GM19452 (cell line): ENCODE results near the gene GDF11.

ENCODE experiments used
- ATAC-seq: cut with Tn5 transposase; IDR thresholded peaks from one replicate; pipeline ENCODE4 v1.9.1; 2021; ENCODE audit not compliant: unreplicated experiment

GDF11 gene

GRCh38 chr12:55706568-55707218 lies 36.2 kb upstream of the GDF11 start:
- no peak for ATAC-seq

GRCh38 chr12:55707219-55707671 lies 35.7 kb upstream of the GDF11 start:
- no peak for ATAC-seq

- peak; percentile 48 for ATAC-seq
Measured at GRCh38 chr12:55707841-55708694, 34.9 kb upstream of the GDF11 start, which contains the start of gene ITGA7. TSS of gene ITGA7 (minus strand) at chr12:55707904. CDS start at chr12:55707682, 222 bp downstream.

DNA sequence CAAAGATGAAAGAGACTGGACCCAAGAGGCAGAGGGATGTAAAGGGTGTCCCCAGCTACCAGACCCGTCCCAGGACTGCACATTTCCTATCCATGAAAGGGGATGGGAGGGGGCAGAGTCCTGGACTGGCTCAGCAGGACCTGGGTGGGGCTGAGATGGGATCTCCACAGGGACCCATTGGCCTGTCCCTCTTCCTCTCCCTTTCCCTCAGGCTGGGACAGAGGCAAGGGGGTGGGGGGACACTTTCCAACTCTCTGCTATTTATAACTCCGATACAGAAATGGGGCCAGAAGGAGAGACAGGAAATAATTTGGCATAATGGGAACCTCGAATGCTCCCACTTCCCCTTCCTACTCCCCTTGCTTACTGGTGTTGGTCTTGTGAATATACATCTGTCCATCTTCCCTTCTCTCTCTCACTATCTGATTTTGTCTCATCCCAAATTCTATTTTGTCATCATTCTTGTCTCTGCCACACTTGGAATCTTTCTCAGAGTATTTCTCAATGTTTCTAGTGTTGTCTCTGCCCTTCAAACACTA lies 34.2 kb upstream of the GDF11 start:
- ATAC-seq = no peak

- ATAC-seq = no peak
Measured at GRCh38 chr12:55711786-55712553, 31.0 kb upstream of the GDF11 start.

- no peak for ATAC-seq
Measured at GRCh38 chr12:55712700-55713415, 30.1 kb upstream of the GDF11 start.

GRCh38 chr12:55713721-55714120 lies 29.2 kb upstream of the GDF11 start:
- no peak for ATAC-seq

DNA sequence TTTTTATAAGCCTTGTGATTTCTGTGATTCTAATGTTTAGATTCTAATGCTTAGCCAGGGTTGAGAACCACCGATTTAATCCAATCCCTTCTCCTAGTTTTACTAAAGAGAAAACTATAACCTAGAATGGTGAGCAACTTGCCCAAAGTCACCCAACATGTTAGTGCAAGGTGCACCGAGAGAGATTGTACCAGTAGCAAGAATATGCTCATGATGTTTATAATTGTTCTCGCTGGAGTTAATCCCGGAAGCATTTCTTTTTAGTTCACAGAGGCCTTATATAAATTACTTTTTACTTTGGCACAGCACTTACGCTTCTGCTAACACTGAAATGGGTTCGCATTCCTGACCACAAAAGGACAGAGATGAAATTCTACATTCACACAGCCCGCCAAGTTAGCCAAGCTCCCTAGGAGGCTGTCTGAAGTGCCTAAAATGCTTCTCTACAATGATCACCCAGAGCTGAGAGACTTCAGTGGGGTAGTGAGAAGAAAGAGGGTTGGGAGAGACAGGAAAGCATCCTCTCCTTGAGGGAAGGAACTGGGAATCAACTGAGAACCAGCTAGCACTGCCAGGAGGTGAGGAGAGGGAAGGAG lies 27.7 kb upstream of the GDF11 start:
- ATAC-seq = no peak

DNA sequence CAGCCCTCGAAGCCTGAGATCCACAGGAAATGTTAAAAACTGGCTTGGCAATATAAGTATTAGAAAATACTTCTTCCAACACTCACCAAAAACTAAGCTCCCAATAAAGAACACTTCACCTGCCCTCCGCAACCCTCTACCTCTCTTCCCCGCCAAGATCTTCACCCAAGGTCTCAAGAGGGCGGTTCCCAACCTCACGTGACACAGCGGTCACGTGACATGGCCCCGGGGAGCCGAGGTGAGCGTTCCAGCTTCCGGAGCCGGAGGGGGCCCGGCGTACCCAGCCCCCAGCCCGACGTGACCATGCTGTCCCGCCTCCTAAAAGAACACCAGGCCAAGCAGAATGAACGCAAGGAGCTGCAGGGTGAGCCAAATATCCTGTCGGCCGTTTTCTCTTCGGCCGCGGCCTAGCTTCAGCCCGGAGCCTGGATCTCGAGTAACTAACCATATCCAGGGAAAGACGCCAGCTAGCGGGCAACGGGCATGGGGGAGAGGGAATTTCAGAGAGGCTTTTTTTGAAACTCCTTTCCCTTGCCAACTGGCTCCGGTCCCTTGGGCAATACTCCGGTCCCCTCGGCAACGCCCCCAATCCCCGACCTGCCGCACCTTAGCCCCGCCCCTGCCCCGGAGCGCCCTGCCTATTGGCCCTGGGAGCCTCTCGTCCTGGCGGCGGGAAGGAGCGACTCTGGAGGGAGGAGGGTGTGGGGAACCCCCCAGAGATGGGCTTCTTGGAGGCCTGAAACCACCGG lies 26.9 kb upstream of the GDF11 start, which contains the start of gene BLOC1S1:
BLOC1S1 (plus strand) TSS at position 214 of the 749 bp plus-strand sequence; CDS start at position 220, 6 bp downstream.
- peak; percentile 81 for ATAC-seq

- no peak for ATAC-seq
Measured at GRCh38 chr12:55716582-55716957, 26.4 kb upstream of the GDF11 start.

- no peak for ATAC-seq
Measured at GRCh38 chr12:55717011-55718007, 25.6 kb upstream of the GDF11 start.

DNA sequence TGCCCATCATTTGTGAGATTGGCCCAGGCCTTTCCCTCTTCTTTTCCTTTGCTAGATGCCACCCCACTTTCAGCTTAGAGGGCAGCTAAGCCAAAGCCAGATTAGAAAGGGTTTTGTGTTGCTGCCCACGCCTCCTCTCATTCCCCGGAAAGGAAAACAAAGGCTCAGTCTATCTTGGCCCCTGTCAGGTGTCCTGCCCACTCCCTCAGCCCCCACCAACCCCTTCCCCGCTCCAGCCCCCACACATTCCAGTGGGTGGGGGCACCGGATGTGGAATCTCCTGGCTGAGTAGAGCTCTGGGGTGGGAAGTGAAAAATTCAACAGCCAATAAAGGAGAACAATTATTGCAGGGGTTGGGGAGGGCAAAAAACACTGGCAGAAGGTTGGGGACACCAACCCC lies 24.9 kb upstream of the GDF11 start:
- no peak for ATAC-seq

GRCh38 chr12:55718624-55719275 lies 24.2 kb upstream of the GDF11 start:
- no peak for ATAC-seq

DNA sequence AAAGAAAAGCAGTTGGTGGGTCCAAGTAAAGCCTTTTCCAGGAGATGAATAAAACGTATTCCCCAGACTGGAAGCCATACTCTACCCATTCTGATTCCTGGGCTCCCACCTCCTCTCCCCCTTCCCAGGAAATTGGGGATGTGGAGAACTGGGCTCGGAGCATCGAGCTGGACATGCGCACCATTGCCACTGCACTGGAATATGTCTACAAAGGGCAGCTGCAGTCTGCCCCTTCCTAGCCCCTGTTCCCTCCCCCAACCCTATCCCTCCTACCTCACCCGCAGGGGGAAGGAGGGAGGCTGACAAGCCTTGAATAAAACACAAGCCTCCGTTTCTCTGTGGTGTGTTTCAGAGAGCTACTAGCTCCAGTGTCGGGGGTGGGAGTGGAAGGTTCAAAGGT lies 23.6 kb upstream of the GDF11 start:
- ATAC-seq = no peak

- ATAC-seq = no peak
Measured at GRCh38 chr12:55720071-55720564, 22.8 kb upstream of the GDF11 start, which contains the start of gene RDH5. TSS of gene RDH5 (plus strand) at chr12:55720393. CDS start at chr12:55721185, 792 bp downstream.

DNA sequence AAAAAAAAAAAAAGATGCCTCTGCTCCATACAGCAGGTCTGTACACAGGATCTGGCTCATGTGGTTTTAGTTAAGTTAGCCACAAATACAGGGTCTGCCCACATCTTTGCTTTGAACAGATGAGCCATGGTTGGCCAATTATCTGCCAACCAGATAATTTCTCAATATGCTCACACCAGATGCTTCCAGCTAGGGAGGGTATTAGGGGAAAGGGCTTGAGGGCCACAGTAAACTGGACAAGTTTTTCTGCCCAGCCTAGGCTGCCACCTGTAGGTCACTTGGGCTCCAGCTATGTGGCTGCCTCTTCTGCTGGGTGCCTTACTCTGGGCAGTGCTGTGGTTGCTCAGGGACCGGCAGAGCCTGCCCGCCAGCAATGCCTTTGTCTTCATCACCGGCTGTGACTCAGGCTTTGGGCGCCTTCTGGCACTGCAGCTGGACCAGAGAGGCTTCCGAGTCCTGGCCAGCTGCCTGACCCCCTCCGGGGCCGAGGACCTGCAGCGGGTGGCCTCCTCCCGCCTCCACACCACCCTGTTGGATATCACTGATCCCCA lies 22.0 kb upstream of the GDF11 start:
- ATAC-seq = no peak

DNA sequence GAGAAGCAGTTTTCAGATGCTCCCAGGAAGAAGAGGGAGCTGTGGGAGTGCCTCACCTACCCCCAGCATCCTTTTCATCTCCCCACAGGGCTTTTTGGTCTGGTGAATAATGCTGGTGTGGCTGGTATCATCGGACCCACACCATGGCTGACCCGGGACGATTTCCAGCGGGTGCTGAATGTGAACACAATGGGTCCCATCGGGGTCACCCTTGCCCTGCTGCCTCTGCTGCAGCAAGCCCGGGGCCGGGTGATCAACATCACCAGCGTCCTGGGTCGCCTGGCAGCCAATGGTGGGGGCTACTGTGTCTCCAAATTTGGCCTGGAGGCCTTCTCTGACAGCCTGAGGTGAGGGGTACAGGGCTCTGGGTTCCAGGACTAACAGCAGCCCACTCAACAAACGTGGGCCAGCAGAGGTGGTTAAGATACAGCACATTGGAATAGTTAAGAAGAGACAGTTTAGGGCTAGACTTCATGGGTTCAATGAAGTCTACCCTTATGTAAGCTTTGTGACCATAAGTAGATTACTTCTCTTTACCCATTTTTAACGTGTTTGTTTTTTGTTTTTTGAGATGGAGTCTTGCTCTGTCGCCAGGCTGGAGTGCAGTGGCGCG lies 21.2 kb upstream of the GDF11 start:
- no peak for ATAC-seq
